ENCODE results near the gene POU2F2.

The POU2F2 gene

GRCh38 chr19:42115705-42116104 lies 16.5 kb downstream of the POU2F2 start:
- TF ChIP-seq, protein P1, sequence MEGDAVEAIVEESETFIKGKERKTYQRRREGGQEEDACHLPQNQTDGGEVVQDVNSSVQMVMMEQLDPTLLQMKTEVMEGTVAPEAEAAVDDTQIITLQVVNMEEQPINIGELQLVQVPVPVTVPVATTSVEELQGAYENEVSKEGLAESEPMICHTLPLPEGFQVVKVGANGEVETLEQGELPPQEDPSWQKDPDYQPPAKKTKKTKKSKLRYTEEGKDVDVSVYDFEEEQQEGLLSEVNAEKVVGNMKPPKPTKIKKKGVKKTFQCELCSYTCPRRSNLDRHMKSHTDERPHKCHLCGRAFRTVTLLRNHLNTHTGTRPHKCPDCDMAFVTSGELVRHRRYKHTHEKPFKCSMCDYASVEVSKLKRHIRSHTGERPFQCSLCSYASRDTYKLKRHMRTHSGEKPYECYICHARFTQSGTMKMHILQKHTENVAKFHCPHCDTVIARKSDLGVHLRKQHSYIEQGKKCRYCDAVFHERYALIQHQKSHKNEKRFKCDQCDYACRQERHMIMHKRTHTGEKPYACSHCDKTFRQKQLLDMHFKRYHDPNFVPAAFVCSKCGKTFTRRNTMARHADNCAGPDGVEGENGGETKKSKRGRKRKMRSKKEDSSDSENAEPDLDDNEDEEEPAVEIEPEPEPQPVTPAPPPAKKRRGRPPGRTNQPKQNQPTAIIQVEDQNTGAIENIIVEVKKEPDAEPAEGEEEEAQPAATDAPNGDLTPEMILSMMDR (conservative IDR thresholded peaks at IDR 0.05), result no peak
- H3K27ac ChIP-seq, result no peak overlapping the region

DNA sequence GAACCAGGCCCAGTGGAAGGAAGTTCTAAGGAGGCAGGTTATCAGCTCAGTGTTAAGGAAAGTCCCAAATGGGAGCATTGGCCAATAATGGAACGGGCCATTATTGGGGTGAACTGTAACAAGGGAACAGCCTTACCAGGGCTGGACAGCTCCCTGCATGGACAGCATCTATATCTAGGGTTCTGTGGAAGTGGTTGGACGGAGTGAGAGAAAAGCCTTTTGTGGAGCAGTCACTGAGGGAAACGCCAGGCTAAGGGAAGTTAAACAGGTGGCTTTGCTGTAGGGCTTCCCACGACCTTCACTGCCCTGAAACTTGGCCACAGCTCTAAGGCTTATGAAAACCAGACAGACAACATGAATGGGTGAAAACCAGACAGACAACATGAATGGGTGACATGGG lies 17.0 kb downstream of the POU2F2 start:
- TF ChIP-seq, protein P1 (conservative IDR thresholded peaks at IDR 0.05), result no peak
- H3K27ac ChIP-seq, result no peak overlapping the region

DNA sequence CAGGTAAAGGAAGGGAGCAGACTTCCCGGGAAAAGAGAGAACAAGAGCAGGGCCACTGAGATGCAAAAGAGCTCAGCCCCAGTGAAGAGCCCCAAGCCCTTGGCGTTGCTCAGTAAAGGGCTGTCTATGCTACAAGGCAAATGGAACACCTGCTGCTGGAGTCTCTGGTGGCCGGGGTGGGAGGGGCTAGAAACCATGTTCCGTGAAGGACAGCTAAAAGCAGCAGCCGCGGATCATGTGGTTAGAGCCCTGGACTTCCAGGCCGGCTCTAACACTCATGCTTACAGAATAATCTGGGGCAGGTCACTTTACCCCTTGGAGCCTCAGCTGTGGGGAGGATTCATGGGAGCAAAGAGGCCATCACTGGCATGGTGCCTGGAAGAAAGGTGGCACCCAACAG lies 17.8 kb downstream of the POU2F2 start:
- H3K27ac ChIP-seq, result no peak overlapping the region
- TF ChIP-seq, protein P1 (conservative IDR thresholded peaks at IDR 0.05), result no peak

DNA sequence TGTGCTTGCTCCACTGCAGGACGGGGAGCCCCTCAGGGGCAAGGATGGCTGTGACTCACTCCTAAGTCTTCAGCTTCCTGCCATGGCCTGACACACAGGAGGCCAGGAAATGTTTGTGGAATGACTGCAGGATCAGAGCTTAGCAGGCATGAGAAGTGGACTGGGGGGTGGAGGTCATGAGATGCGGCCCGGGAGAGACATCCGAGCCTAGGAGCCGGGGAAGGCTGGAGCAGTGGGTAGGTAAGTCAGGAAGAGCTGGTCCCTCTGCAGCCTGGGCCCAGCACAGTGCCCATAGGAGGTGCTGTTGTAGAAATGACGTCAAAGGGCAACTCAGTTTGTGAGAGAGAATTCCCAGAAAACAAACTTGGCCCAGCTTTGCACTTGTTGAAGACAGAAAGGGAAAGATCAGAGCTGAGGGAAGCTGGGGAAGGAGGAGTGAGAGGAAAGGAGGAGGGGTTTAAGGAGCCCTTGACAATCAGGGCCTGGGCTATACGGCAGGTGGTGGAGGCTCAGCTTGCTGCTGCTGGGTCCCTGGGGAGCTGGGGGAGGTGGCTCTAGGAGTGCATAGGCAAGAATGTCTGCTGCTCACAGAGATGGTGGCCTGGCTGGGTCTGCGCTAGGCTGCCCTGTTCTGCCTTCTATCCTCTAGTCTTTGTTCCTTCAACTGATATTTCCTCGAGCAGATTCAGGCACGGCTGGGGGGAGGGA lies 18.5 kb downstream of the POU2F2 start:
- no peak overlapping the region for H3K27ac ChIP-seq

DNA sequence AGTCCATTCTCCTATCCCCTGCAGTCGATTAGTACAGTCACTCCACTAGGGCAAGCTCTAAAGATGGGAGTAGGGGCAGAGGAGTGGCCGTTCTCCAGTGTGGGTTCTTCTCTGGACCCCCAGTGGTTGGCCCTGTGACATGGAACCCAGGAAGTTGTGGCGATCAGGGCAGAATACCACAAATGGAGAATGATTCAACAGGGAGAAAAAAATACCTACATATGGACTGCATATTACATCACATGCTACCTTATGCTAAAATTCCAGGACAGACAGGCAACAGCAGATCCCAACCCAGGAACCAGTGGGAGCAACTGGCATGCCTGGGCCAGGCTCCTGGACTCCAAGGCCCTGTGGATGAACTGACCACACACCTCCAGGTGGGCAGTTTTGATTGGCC lies 20.4 kb downstream of the POU2F2 start:
- H3K27ac ChIP-seq, result no peak overlapping the region
- TF ChIP-seq, protein P1 (conservative IDR thresholded peaks at IDR 0.05), result no peak

More for the DNA sequence above, 18.5 kb downstream of the POU2F2 start:
- TF ChIP-seq, protein P1 (conservative IDR thresholded peaks at IDR 0.05), result no peak

DNA sequence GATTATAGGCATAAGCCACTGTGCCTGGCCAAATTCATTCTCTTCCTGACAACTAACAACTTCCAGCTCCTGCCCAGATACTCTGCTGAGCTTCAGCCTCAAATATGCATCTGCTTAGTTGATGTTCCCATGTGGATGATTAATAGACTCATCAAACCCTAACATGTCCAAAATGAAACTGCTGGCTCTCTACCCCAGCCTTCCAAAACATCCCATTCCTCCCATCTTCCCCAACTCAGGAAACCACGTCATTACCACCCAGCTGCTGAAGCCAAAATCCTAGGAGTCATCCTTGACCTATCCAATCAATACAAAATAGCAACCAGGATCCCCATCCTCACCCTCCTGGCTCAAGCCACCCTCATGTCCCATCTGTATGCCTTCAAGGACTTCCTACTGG lies 20.9 kb downstream of the POU2F2 start:
- no peak overlapping the region for H3K27ac ChIP-seq
- TF ChIP-seq, protein P1 (conservative IDR thresholded peaks at IDR 0.05), result no peak

DNA sequence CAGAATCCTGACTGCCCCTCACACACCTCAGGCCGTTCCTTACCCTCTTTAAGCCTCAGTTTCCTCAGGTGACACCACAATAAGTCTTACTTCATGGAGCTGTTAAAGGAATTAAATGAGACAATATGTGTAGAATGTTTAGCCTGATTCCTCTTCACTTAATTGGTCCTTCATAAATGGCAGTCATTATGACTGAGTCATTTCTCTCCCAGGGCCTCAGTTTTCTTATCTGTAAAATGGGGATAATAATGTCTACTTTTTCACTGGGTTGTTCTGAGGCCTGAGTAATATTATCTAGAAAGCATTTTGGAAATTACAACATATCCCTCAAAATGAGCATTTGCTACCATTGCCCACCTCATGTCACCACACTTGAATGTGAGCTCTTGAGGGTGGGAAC lies 21.6 kb downstream of the POU2F2 start:
- no peak overlapping the region for H3K27ac ChIP-seq

More for the DNA sequence above, 21.6 kb downstream of the POU2F2 start:
- TF ChIP-seq, protein P1 (conservative IDR thresholded peaks at IDR 0.05), result no peak

Data from VCaP (cell line).